Measurements from ENCODE around the gene CABLES2.

CABLES2 gene

GRCh38 chr20:62453186-62453808 lies 46.2 kb upstream of the CABLES2 start:
- TF ChIP-seq NFIC (IDR thresholded peaks at IDR 0.05) = no peak
- TF ChIP-seq TEAD4 (IDR thresholded peaks at IDR 0.05) = no peak
- no peak for TF ChIP-seq TCF12 (IDR thresholded peaks at IDR 0.05; ENCODE audit: low read depth)
- no peak for TF ChIP-seq EGR1 (IDR thresholded peaks at IDR 0.05)

- no peak for TF ChIP-seq TEAD4 (IDR thresholded peaks at IDR 0.05)
- no peak for TF ChIP-seq TCF12 (IDR thresholded peaks at IDR 0.05; ENCODE audit: low read depth)
- no peak for TF ChIP-seq CREB1 (IDR thresholded peaks at IDR 0.05; ENCODE audit: low read depth)
- TF ChIP-seq EGR1 (IDR thresholded peaks at IDR 0.05) = no peak
- TF ChIP-seq YY1 (IDR thresholded peaks at IDR 0.05; ENCODE audit: low read depth) = no peak
- no peak for TF ChIP-seq NFIC (IDR thresholded peaks at IDR 0.05)
- no peak for TF ChIP-seq FOXM1 (IDR thresholded peaks at IDR 0.05; ENCODE audit: borderline replicate concordance, low read depth)
- no peak for TF ChIP-seq MAX (IDR thresholded peaks at IDR 0.05)
- no peak for TF ChIP-seq TAF1 (IDR thresholded peaks at IDR 0.05; ENCODE audit: low read depth)
- TF ChIP-seq REST (IDR thresholded peaks at IDR 0.05; ENCODE audit: low read depth) = no peak
- no peak for TF ChIP-seq EP300 (IDR thresholded peaks at IDR 0.05; ENCODE audit: borderline replicate concordance)
- no peak for TF ChIP-seq ZBTB7A (IDR thresholded peaks at IDR 0.05; ENCODE audit: low read depth)
- no peak for TF ChIP-seq USF1 (IDR thresholded peaks at IDR 0.05)
- no peak for TF ChIP-seq CEBPB (IDR thresholded peaks at IDR 0.05)
- TF ChIP-seq RAD21 (IDR thresholded peaks at IDR 0.05; ENCODE audit: low read depth) = no peak
These were observed 45.5 kb upstream of the CABLES2 start for GRCh38 chr20:62452475-62453095.

- TF ChIP-seq TAF1 (IDR thresholded peaks at IDR 0.05; ENCODE audit: low read depth) (no peak), TCF12 (IDR thresholded peaks at IDR 0.05; ENCODE audit: low read depth) (no peak), EGR1 (IDR thresholded peaks at IDR 0.05) (no peak), ZBTB7A (IDR thresholded peaks at IDR 0.05; ENCODE audit: low read depth) (no peak), CREB1 (IDR thresholded peaks at IDR 0.05; ENCODE audit: low read depth) (no peak), MAX (IDR thresholded peaks at IDR 0.05) (no peak)
These were observed 44.9 kb upstream of the CABLES2 start for GRCh38 chr20:62451970-62452369.

- no peak for TF ChIP-seq TCF12 (IDR thresholded peaks at IDR 0.05; ENCODE audit: low read depth)
- no peak for TF ChIP-seq ZBTB7A (IDR thresholded peaks at IDR 0.05; ENCODE audit: low read depth)
- no peak for TF ChIP-seq CREB1 (IDR thresholded peaks at IDR 0.05; ENCODE audit: low read depth)
These were observed 44.2 kb upstream of the CABLES2 start for GRCh38 chr20:62451156-62451767.

GRCh38 chr20:62449951-62450691 lies 43.0 kb upstream of the CABLES2 start:
- no peak for TF ChIP-seq CREB1 (IDR thresholded peaks at IDR 0.05; ENCODE audit: low read depth)
- no peak for TF ChIP-seq EP300 (IDR thresholded peaks at IDR 0.05; ENCODE audit: borderline replicate concordance)
- TF ChIP-seq EGR1 (IDR thresholded peaks at IDR 0.05) = no peak
- no peak; the same call in 1 of the 2 replicates for TF ChIP-seq MAX (IDR thresholded peaks at IDR 0.05)
- no peak for TF ChIP-seq REST (IDR thresholded peaks at IDR 0.05; ENCODE audit: low read depth)

GRCh38 chr20:62448788-62449187 lies 41.7 kb upstream of the CABLES2 start:
- no peak for TF ChIP-seq USF1 (IDR thresholded peaks at IDR 0.05)
- TF ChIP-seq NFIC (IDR thresholded peaks at IDR 0.05) = no peak
- TF ChIP-seq TAF1 (IDR thresholded peaks at IDR 0.05; ENCODE audit: low read depth) = no peak
- no peak for TF ChIP-seq EP300 (IDR thresholded peaks at IDR 0.05; ENCODE audit: borderline replicate concordance)
- no peak for TF ChIP-seq TEAD4 (IDR thresholded peaks at IDR 0.05)
- TF ChIP-seq REST (IDR thresholded peaks at IDR 0.05; ENCODE audit: low read depth) = no peak
